Mesenteric fat pad (tissue), 1 donor: ENCODE measurements around the gene CLDN20. TPM values are rescaled to one million over a fixed set of nuclear protein-coding genes. Genes with fewer than 3 reads are reported as not detected.
"Not testable (repeated sequence)": the region's sequence is repeated elsewhere in the genome, so short reads cannot be mapped to it uniquely, and the experiment has no call there.

Experiments
- DNase-seq: peaks from one replicate; pipeline ENCODE4 v3.0.0-alpha.2; 2020; ENCODE audit warnings: low spot score
- total RNA-seq: library from RNA; stranded (reverse); fragmentation: NEBNext Ultra II Directional; extraction: Animal tissue kit (Norgen Biotek cat#: 25700); gene quantifications from one replicate; pipeline ENCODE4 v1.2.1, GENCODE V29; 2021
- donor health status: DM: yes; HTN: yes; CAD: no.

The CLDN20 gene
- total RNA-seq, 1 donor from 2014 or later, result not detected

- DNase-seq, result not testable (repeated sequence)
Observed at GRCh38 chr6:155268088-155268867, 4.5 kb downstream of the CLDN20 start.

DNA sequence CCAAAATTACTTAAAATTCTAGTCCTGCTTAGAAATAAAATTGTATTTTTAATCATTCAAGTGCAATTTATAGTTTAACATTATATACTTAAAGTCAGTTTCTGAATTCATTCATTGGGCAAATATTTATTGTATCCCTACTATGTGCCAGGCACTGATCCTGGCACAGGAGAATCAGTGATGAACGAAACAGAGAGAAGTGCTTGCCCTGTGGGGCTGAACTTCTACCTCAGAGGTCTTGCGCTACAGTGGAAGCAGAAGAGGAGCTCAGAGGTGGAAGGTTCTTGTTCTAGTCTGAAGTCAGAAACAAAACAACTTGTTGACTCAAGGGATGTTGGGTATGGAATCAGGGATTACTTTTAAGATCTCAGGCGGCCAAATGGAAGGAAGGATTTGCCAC, 6.0 kb downstream of the CLDN20 start:
- no peak for DNase-seq

- no peak for DNase-seq
Observed at GRCh38 chr6:155270561-155271091, 6.8 kb downstream of the CLDN20 start.

DNA sequence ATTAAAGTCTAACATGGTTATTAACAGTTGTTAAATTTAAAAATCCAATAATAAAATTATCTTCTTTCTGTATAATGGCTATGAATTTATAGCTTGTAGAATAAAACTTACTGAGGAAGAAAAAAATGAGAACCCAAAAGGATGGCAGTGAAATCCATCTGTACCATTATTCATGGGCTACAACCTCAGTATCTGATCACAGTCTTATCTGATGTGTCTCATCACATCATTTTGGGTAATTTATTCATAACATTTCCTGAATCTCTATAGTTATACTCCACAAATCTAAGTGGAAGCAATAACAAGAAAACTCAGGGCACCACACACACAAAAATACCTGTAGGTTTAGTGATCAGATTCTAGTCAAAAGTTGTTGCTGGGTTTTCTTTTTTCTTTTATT, 7.3 kb downstream of the CLDN20 start:
- DNase-seq, result no peak

- DNase-seq, result no peak
Observed at GRCh38 chr6:155272353-155273232, 8.8 kb downstream of the CLDN20 start.

DNA sequence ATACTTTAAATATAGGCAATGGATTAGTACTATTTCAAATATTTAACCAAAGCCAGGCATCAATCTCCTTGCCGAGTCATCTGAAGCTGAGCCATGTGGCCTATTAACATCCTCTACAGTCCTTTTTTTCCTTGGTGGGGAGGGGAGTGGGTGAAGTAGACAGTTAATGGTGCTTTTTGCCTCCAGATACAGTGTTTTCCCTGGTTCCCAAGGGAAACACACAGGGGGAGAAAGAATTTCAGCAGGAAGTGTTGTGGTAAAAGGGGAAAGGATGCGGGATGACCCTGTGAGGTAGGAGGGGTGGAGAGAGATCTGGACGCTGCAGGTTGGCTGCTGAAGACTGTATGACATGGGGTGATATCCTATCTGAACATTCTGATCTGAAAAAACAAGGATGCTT, 9.6 kb downstream of the CLDN20 start:
- DNase-seq, result no peak

- DNase-seq, result no peak
Observed at GRCh38 chr6:155274106-155274505, 10.3 kb downstream of the CLDN20 start.

DNA sequence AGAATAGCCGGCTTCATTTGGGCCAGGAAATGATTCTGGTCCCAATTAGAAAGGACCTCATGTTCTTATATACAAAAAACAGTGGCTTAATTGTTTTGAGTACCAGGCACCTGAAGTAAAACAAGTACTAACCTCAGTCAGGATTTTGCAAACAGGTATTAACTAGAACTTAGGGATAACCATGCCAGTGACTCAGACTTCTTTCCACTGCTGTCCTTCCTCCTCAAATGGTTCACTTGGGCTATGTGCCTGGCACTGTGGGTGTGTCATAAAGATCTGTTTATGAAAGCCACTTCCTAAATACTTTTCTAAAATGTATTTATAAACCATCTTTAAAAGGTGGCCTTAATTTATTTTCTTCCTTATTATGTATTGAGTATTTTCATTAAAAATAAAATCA, 10.7 kb downstream of the CLDN20 start:
- no peak for DNase-seq

- DNase-seq, result no peak
Observed at GRCh38 chr6:155275808-155276480, 12.1 kb downstream of the CLDN20 start.

- DNase-seq, result no peak
Observed at GRCh38 chr6:155276638-155277037, 12.8 kb downstream of the CLDN20 start.

DNA sequence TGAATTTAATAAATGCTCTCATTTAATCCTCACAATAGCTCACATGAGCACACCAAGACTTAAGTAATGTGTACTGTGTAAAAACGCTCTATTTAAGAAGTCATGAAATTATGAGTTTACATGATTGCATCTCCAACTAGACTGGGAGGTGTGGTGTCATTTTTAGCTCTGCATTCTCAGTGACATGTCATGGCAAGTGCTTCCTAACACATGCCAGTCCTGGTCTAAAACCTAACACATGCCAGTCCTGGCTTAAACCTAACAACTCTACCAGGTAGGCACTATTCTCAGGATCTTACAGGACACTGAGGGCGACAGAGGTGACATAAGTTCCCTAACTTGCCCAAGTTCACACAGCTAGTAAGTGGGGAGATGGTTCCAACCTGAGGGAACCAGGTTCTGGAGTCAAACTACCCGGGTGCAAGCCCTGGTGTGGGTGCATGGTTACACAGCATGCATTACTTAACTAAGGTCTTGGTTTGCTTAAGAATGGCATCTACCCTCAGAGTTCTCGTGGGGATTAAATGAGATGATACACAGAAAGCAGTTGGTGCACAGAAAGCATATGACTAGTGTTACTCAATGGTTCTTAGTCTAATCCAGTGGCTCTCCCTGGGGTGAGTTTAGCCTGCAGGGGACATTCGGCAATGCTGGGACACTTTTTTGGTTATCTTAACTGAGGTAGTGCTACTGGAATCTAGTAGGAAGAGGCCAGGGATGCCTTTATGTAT, 14.7 kb downstream of the CLDN20 start:
- no peak for DNase-seq

GRCh38 chr6:155284775-155285174, 21.0 kb downstream of the CLDN20 start:
- DNase-seq, result no peak

- DNase-seq, result no peak
Observed at GRCh38 chr6:155287762-155288161, 23.9 kb downstream of the CLDN20 start.

DNA sequence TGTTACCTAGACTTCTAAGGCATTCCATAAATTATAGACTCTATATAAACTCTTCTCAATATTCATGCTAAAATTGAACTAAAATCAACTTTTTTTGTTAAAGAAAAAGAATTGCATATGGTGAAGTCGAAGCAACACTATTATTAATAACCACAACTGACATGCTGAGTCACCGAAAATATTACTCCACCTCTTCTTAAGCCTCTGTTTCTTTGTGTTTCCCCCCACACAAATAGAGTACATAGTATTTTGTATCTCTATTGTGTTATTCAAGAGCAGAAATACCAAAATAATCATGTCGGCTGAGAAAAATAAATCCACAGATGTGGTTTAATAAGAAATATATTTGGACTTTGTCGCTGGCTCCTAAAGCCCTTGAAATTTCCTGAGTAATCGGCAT, 26.7 kb downstream of the CLDN20 start:
- no peak for DNase-seq

GRCh38 chr6:155291291-155291690, 27.5 kb downstream of the CLDN20 start:
- no peak for DNase-seq

DNA sequence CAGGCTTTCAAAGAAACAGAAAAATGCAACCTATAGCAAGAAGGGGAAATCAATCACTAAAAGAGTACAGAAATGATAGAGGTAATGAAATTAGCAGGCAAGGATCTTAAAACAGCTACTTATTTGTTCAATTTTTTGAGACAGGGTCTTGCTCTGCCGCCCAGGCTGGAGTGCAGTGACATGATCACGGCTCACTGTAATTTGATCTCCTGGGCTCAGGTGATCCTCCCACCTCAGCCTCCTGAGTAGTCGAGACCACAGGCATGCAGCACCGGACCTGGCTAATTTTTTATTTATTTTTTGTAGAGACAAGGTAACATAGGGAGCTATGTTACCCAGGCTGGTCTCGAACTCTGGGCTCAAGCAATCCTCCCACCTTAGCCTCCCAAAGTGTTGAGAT, 28.9 kb downstream of the CLDN20 start:
- no peak for DNase-seq

DNA sequence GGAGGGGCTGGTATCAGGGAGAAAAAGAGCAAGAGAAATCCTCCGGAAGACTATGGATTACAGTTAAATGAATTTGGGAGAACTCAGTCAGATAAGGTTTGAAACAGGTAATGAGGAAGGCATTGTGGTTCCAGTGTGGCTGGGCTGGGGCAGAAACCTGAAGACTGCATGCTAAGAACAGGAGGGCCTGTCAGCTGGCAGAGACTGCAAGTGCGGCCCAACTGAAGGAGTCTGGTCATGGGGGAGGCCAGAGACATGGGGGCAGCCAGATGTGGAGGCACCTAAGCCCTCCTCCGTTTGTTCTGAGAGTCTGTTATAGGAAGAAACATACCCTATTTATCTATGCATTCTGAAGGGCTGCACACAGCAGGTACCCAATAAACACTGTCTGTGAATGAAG, 33.9 kb downstream of the CLDN20 start:
- no peak for DNase-seq

DNA sequence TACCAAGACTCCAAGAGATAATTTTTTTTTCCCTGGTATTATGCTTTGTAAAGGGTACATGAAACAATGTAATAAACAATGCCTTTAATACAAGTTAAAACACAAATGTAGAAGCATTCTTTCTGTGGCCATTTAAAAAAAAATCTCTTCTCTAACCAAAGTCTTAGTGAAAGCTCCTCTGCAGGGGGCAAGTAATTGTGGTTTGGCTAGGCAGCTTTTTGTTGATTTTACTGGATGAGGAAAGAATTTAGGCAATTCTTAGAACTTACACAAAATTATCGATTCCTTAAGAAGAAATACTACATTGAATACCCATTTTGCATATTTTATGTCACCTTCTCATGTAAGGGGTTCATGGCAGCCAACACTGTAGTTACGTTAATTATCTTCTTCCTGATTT, 38.1 kb downstream of the CLDN20 start:
- DNase-seq, result no peak

DNA sequence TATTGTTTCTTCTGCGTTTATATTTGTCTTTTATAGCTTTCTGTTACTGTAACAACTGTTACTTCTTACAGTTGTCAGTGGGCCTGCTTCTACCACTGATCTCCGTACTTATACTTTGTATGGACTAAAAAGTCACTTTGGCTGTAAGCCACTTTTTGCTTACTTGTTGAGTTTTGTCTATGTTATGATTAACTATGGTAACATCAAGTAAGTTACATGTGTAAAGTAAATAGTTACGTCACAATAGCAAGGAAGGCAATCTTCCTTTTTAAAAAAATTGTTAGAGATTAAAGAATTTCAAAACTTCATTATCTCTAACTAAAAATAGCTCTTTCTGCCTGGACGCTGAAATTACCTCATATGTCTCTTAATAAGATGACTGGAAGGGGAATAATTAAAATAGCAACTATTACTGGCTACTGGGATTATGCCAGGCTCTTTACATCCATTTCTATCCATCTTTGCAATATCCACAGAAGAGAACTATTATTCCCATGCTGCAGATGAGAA, 39.6 kb downstream of the CLDN20 start:
- DNase-seq, result no peak

GRCh38 chr6:155306958-155307357, 43.1 kb downstream of the CLDN20 start:
- DNase-seq, result no peak

- no peak for DNase-seq
Observed at GRCh38 chr6:155309150-155309549, 45.3 kb downstream of the CLDN20 start.
